ENCODE measurements around the gene CCNJL.
"Not testable (repeated sequence)": the region's sequence is repeated elsewhere in the genome, so short reads cannot be mapped to it uniquely, and the experiment has no call there.

The CCNJL gene, protein sequence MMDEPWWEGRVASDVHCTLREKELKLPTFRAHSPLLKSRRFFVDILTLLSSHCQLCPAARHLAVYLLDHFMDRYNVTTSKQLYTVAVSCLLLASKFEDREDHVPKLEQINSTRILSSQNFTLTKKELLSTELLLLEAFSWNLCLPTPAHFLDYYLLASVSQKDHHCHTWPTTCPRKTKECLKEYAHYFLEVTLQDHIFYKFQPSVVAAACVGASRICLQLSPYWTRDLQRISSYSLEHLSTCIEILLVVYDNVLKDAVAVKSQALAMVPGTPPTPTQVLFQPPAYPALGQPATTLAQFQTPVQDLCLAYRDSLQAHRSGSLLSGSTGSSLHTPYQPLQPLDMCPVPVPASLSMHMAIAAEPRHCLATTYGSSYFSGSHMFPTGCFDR

DNA sequence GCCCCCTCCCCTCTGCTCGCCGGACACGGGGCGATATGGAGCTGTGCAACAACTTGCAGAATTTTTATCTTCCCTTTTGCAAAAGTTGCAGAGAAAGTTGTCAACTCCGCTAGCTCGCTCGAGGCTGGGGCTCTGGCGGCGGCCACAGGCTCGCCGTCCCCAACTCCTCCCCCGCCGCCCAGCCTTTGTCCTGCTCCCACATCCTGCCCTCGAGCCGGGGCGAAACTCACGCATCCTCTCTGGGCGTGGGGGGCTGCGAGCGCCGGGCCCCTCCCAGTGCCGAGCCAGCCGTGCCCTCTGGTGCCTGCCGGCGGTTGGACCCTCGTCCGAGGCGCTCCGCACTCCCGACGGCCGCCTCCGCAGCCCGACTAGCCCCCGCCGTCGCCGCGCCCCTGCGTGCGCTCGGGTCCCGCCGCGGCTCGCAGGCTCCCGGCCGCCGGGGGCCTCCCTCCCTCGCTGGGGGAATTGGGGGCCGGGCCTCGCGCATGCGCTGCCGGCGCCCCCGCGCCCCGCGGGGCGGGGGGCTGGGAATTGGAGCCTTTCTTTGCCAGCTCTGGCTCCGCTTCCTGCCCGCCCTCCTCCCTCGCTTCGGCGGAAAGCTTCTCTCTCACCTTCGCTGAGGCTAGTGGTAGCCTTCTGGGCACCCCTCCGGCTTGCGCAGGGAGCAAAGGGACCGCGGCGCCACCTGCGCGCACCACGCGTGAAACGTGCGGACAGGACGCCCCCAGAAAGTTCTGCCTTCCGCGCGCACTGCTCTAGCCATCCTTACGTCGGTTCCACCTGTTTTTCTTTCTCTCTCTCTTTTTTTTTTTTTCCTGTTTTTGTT lies at the start of gene CCNJL:
TSS of gene CCNJL (minus strand) at position 431 of the 826 bp plus-strand sequence. CDS start 641 bp downstream, outside the sequence.
- no peak for DNase-seq (ENCODE audit: low read depth in 2 of 2)

DNA sequence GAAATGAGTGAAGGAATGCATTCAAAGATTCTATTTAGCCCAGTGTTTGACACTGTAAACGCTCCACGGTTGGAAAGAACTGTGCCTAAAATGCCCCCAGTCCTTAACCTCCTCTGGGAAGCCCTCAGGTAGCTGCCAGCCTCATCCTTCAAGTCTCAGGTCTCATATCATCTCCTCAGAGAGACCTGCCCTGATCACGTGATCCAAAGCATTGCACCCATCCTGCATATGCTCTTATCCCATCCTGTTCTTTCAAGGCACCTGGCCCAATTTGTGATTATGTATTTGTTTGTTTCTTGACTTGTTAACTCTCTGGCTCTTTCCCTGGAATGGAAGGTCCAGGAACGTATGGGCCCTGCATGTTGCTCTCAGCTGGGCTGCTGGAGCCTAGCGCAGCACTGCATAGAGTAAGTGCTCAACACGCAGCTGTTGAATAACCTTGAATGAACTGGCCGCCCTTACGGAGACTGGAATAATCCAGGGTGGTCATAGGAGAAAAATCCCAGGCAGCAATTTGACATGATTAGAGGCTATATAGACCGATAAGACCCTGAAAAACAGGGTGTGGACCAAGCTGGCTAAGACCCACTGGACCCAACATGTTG lies 49.4 kb upstream of the CCNJL start:
- DNase-seq (ENCODE audit: low read depth in 2 of 2) = no peak

DNA sequence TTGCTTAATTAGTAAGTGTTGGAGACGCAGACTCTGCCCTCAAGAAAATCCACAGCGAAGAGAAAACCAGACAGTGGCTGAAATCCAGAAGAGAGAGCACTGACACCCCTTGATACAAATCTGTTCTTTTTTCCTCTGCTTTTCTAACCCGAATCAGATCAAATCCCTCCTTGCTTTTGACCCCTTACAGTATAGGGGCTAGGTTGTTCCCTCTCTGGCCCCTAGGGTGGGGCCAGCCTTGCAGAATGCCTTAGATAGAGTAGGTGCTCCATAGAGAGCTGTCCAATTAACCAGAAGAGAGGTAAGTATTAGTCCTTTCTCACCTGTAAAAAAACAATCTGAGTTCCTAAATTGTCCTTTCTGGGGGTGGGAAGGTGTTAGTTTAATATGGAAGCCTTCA lies 47.9 kb upstream of the CCNJL start:
- DNase-seq (ENCODE audit: low read depth in 2 of 2) = no peak

DNA sequence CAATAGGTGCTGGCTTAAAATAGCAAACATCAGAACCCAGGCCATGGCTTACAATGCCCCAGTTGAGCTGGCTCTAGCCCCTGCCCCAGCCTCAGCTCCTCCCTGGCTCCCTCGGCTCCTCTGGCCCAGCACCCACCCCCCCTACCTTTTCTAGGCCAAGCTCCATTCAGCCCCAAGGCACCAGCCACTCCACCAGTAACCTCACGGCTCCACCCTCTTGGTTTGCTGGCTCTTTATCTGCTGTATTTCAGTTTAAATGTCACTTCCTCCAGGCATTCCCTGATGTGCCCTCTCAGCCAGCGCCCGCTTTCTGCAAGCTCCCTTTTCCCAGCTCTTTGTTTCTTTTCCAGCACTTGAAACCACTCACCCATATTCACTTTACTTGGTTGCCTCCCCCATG lies 47.5 kb upstream of the CCNJL start:
- no peak for DNase-seq (ENCODE audit: low read depth in 2 of 2)

DNA sequence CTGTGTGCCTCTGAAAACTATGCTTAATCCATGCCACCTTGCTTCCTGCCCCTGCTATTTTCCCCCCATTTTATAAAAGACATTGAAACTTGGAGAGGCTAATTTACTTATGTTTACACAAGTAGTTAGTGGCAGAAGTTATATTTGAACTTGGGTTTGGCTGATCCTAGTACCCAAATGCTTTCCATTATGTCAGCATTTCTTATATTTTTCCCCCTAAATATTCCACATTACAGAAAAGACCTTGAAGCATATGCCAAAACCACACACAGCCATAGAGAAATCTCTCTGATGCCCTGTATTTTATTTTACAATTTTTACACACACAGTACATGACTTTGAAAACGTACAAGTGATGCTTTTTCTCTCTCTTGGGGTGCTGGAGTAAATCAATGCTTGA lies 46.9 kb upstream of the CCNJL start:
- no peak for DNase-seq (ENCODE audit: low read depth in 2 of 2)

DNA sequence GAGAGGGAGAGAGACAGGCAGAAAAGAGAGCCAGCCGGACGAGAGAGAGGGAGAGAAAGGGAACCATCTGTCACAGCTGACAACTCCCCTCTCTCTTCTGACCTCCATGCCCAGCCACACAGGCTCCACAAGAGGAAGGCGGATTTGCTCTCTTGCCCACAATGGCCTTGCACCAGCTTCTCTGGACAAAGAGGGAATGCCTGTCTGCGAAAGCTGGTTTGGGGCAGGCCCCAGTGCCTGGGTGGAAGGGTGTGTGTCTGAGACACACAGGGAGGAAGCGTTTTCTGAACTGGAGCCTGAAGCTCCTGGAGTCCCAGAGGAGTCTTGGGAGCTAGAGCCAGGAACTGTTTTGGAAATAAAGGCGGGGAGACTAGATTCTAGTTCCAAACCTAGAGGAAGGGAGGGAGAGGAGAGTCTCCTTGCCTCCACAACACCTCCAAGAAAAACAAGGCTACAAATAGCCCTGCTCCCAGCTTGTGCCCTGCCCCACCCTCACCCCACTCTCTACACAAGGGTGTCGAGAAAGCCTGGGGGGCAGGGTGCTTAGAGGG lies 45.6 kb upstream of the CCNJL start:
- DNase-seq (ENCODE audit: low read depth in 2 of 2) = no peak

DNA sequence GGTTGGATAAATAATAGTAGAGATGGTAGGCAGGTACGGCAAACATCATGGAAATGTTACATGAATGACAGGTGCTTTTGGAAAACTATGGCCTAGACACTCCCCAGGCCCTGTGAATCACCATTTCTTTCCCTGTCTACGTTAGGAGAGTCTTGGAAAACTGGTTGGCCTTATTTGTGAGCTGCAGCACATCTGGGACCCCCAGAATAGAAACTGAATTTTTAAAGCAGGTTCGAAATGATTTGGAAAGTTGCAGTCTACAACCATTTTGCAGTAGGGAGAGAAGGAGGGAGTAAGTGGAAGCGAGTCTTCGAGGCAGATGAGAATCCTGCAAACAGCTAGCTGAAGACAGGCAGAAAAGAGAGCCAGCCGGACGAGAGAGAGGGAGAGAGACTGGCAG lies 45.0 kb upstream of the CCNJL start:
- no peak for DNase-seq (ENCODE audit: low read depth in 2 of 2)

DNA sequence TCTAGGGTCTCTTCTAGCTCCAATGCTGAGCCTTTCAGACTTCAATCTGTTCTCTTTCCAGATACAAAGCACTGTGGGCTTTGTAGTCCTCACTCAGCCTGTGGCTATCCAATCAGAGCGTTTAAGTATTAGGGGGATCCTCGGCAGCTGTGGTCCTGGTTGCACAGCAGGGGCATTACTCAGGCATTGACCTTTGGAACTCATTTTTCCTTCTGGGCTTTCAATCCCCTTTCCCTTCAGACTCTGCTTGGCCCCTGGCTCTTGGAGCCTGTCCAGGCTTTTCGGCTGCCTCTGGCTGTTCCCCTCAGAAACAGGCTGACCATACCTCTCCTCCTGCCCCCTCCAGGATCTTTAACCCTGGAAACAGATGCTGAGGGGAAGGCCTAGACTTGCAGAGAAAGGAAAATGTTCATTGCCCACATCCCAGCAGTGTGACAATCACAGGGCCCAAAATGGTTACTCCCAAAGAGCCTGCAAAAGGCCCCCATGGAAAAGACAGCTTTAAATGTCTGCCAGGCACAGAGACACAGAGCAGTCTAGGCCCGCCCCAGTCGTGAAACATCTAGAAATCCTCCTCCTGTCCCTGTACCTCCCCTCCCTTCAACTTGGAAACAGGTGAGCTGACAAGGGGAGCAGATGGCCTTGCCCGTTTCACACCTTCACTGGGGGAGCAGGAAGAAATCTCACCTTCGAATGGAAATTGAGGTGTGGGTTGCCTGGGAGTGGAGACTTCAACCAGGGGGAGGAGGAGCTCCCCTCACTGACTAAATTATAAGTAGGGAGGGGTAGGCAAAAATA lies 44.4 kb upstream of the CCNJL start:
- DNase-seq (ENCODE audit: low read depth in 2 of 2) = no peak

DNA sequence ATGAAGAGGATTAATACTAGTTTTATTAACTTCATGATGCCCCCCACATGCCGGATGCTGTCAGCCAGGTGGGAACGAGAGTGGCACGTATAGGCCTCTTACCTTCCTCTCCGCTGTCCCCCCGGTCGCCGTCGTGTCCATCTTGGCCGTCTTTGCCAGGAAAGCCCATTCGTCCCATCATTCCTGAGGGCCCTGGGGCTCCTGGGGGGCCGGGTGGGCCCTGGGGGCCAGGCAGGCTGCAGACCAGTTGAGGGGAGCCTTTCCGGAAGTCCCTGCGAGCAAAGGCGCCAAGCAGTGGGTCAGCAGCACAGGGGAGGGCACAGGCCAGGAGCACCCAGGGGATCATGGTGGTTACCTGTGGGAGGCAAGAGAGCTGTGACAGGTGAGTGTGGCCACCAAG lies 42.3 kb upstream of the CCNJL start:
- no peak for DNase-seq (ENCODE audit: low read depth in 2 of 2)

DNA sequence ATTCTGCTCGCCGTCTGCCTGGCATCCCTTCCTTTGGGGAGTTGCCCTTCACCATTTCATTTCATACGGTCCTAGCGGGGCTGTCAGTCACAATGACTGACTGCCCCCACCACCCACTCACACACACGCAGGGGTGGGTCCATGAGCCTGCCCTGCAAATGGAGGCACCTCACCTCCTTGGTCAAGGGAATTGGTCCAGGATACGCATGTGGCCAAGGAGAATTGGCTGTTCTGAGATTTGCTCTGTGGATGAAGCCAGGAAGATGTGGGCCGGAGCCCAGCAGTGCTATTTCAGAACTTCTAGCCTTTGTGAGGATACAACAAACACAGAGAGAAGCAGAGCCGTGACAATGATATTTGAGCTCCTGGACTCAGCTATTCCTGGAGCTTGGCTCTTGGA lies 41.0 kb upstream of the CCNJL start:
- no peak for DNase-seq (ENCODE audit: low read depth in 2 of 2)

DNA sequence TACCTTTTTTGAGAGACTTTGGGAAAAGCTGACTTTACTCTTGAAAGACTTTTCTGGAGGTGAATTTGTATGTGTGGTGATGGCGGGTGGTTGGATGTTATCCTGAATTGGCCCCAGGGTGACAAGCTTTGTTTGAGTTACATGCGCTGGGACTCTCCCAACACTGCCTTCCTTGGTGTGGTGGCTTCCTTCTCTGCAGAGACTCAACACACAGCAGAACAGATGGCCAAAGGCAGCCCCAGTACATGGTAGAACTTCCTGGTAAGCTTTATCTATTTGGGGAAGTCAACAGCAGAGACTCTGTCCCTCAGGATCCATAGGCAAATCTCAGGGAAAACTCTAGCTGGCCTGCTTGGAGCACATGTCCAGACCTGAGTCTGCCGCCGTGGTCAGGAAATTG lies 39.9 kb upstream of the CCNJL start:
- DNase-seq (ENCODE audit: low read depth in 2 of 2) = no peak

DNA sequence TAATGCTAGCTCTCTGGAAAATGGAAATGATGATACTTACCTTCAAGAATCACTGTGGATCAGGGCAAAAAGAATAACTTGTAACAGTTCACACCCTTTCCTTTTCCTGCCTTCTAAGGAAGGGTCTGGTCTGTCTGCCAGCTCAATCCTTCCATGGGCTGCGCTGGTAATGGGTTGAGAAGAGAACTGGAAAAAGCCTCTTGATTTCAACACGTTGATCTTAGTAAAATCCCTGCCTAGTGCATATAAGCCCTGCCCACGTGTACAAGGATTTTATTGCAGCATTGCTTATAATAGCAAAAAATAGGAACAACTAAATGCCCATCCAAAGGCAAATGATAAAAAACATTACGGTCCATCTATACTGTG lies 37.6 kb upstream of the CCNJL start:
- no peak for DNase-seq (ENCODE audit: low read depth in 2 of 2)

DNA sequence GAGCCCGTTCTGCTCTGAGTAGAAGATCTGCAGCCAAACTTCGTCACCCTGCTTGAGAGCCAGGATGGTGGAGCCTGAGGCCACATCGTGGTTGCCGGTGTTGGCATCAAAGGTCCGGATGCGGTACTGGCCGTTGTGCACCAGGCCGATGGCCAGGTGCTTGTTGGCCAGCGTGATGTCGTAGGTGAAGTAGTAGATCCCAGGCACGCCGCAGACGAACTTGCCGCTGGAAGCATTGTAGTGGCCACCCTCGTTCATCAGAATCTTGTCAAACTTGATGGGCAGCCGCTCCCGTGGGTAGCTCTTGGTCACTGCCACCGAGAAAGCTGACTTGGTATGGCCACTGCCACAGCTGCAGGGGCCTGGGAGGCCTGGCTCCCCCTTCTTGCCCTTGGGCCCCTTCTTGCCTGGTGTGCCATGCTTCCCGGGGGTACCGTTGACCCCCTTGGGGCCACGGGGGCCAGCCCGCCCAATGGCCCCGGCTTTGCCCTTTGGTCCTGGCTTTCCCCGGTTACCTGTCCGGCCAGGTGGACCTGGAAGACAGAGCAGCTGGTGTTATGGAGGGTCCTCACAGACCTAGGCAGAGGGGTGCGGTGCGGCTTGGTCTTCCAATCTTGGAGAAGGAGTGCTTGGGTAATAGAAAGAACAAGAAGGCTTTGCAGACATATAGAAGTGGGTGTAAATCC lies 37.0 kb upstream of the CCNJL start:
- no peak for DNase-seq (ENCODE audit: low read depth in 2 of 2)

DNA sequence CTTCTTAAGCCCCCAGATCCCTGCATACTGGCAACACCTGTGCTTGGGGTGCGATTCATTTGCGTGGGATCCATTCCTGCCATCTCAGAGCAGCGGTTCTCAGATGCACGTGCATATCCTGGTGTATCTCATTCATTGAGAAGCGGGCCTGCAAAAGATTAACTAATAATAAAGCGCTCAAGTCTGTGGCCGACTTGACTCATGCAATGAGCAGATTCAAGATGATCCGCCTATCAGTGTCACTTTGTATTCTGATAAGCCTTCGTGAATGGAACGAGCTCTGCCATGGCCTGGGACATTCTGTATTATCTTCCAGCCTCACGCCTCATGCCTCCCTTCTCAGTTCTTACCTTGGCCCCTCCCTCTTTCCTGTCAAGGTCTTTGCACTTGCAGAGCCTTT lies 35.7 kb upstream of the CCNJL start:
- no peak for DNase-seq (ENCODE audit: low read depth in 2 of 2)

DNA sequence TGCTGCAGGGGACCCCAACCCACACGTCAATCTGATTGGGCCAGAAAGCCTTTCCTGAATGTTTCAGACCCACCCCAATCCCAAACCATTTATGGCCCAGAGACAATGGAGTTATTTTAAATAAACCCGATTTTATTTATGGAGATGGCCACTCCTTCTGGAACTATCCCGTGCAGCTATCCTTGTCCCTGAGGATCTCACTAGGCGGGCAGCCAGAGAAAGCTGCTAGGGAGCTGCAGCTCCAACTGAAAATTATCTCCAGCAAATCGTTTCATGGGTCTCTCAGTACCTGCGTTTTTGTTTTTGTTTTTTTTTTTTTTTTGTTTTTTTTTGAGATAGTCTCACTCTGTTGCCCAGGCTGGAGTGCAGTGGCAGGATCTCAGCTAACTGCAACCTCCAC lies 35.1 kb upstream of the CCNJL start:
- no peak for DNase-seq (ENCODE audit: low read depth in 2 of 2)

DNA sequence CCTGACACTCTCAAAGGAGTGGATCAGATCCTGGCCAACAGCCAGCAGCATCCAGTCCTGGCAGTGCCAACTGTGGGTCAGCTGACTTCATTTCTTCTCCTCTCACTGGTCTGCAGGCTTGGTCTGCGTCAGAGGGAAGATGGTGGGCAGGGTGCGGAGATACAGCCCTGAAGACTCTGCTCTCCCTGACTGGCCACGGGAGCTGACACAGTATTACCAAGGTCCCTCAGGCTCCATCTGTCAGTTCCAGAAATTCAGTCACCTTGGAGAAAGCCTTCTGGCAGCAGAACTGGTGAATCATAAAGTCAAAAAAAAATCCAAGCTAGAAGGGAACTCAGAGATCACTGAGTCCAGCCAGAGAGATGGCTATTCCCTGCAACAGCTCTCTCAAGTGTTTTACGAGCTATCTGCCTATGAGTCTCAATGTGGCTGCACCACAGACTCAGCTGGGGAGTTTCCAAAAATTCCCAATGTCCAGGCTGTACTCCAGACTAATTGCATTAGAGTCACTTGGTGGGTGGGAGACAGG lies 30.1 kb upstream of the CCNJL start:
- no peak for DNase-seq (ENCODE audit: low read depth in 2 of 2)

DNA sequence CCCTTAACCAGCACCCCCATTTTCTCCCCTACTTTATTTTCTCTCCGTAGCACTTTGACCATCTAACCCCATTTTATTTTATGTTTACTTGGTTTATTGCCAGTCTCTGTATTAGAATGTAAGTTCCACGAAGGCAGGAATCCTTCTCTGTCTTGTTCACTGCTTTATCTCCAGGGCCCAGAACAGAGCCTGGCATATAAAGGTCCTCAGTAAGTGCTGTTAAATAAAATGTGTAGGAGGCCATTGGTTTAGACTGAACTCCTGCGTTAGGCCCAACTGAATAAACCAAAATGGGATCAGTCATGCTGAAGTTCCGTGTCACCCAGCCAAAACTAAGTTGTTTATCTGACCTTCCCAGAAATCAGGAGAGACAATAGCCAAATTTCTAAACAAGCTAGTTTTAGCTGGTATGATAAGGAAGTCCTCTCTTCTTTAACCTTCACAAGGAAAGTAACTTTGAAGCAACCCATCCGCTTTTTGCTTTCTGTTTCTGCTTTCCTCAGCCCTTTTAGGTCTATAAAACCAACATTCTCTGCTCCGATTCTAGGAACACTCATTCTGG lies 29.0 kb upstream of the CCNJL start:
- no peak for DNase-seq (ENCODE audit: low read depth in 2 of 2)

DNA sequence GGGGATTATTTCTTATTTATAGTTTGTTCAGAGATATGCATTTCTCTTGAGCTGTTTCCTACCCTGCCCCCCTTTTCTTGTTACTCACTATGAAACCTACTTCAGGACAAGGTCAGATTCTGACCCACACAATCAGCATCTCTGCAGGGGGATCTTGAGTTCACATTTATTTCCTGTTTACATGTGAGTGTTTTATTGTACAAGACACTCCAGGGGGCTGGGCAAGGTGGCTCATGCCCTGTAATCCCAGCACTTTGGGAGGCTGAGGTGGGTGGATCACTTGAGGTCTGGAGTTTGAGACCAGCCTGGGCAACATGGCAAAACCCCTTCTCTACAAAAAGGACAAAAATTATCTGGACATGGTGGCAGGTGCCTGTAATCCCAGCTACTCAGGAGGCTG lies 28.1 kb upstream of the CCNJL start:
- DNase-seq (ENCODE audit: low read depth in 2 of 2) = not testable (repeated sequence)

DNA sequence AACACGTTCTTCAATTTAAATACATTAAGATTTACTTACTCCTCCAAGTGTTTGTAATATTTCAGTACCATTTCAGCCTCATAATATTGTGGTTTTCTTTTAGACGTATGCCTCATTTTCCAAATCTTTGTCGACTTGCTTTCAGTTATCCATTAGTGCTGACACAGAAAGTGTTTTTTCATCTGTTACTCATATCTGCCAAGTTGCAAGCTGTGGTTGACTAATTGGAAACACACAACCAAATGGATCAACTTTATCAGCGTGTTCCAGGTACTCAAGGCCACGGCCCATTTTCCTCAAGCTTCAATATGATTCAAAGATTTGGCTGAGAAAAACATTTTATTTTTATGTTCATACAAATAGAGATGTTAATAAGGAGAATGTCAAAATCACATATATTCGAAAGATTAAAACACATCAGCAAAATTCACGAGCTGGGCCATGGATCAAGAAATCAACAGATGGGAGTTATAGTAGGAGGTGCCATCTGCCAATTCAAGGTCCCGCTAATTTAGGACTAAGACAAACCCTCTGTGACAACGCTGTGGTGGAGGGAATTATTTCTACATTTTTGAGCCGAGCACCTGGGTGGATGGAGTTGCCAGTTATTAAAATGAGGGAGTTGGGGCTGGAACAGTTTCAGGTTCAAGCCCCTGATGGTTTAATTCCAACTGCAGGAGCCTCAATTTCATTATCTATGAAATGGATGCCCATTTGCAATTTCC lies 27.2 kb upstream of the CCNJL start:
- no peak for DNase-seq (ENCODE audit: low read depth in 2 of 2)

DNA sequence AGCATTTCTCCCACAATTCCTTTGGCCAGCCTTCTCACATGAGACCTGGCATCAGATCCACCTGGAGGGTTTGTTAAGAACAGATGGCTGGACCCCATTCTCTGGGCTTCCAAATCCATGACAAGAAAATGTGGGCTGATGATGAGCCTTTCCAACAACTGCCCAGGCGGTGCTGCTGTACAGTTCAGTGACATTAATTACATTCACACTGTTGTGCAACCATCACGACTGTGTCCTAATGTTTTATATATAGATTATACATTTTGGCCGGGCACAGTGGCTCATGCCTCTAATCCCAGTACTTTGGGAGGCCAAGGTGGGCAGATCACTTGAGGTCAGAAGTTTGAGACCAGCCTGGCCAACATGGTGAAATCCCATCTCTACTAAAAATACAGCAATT lies 22.4 kb upstream of the CCNJL start:
- not testable (repeated sequence) for DNase-seq (ENCODE audit: low read depth in 2 of 2)
